ENCODE data around the gene RGS4.
"Not testable (repeated sequence)": the region's sequence is repeated elsewhere in the genome, so short reads cannot be mapped to it uniquely, and the experiment has no call there.

RGS4 gene

GRCh38 chr1:163066686-163067085, 2.5 kb upstream of the RGS4 start:
- in situ Hi-C loops (cut with MboI; ENCODE audit: low sequenced_read_pairs), result no loop called here

GRCh38 chr1:163068716-163069115, 445 bp upstream of the RGS4 start:
- in situ Hi-C loops (cut with MboI; ENCODE audit: low sequenced_read_pairs), result no loop called here

GRCh38 chr1:163069655-163070277, 605 bp downstream of the RGS4 start:
- in situ Hi-C loops (cut with MboI; ENCODE audit: low sequenced_read_pairs), result no loop called here

- in situ Hi-C loops (cut with MboI; ENCODE audit: low sequenced_read_pairs), result no loop called here
Measured at GRCh38 chr1:163071405-163072255, 2.5 kb downstream of the RGS4 start.

- in situ Hi-C loops (cut with MboI; ENCODE audit: low sequenced_read_pairs), result no loop called here
Measured at GRCh38 chr1:163072658-163073057, 3.5 kb downstream of the RGS4 start.

GRCh38 chr1:163074004-163074403, 4.8 kb downstream of the RGS4 start:
- in situ Hi-C loops (cut with MboI; ENCODE audit: low sequenced_read_pairs), result no loop called here

- in situ Hi-C loops (cut with MboI; ENCODE audit: low sequenced_read_pairs), result no loop called here
Measured at GRCh38 chr1:163074716-163075284, 5.6 kb downstream of the RGS4 start.

- in situ Hi-C loops (cut with MboI; ENCODE audit: low sequenced_read_pairs), result no loop called here
Measured at GRCh38 chr1:163076044-163076443, 6.9 kb downstream of the RGS4 start.

GRCh38 chr1:163076446-163076845, 7.3 kb downstream of the RGS4 start:
- in situ Hi-C loops (cut with MboI; ENCODE audit: low sequenced_read_pairs), result no loop called here

GRCh38 chr1:163076981-163077761, 8.0 kb downstream of the RGS4 start:
- in situ Hi-C loops (cut with MboI; ENCODE audit: low sequenced_read_pairs), result no loop called here

GRCh38 chr1:163082971-163083370, 13.8 kb downstream of the RGS4 start:
- in situ Hi-C loops (cut with MboI; ENCODE audit: low sequenced_read_pairs), result no loop called here

- in situ Hi-C loops (cut with MboI; ENCODE audit: low sequenced_read_pairs), result no loop called here
Measured at GRCh38 chr1:163083690-163084089, 14.5 kb downstream of the RGS4 start.

GRCh38 chr1:163084330-163084729, 15.2 kb downstream of the RGS4 start:
- in situ Hi-C loops (cut with MboI; ENCODE audit: low sequenced_read_pairs), result no loop called here

- in situ Hi-C loops (cut with MboI; ENCODE audit: low sequenced_read_pairs), result no loop called here
Measured at GRCh38 chr1:163085041-163085903, 16.1 kb downstream of the RGS4 start.

GRCh38 chr1:163085904-163086268, 16.7 kb downstream of the RGS4 start:
- in situ Hi-C loops (cut with MboI; ENCODE audit: low sequenced_read_pairs), result no loop called here

- in situ Hi-C loops (cut with MboI; ENCODE audit: low sequenced_read_pairs), result not testable (repeated sequence)
Measured at GRCh38 chr1:163089117-163089516, 20.0 kb downstream of the RGS4 start.

- in situ Hi-C loops (cut with MboI; ENCODE audit: low sequenced_read_pairs), result no loop called here
Measured at GRCh38 chr1:163090321-163090945, 21.3 kb downstream of the RGS4 start.

- in situ Hi-C loops (cut with MboI; ENCODE audit: low sequenced_read_pairs), result no loop called here
Measured at GRCh38 chr1:163093169-163093568, 24.0 kb downstream of the RGS4 start.

GRCh38 chr1:163093579-163093978, 24.4 kb downstream of the RGS4 start:
- in situ Hi-C loops (cut with MboI; ENCODE audit: low sequenced_read_pairs), result no loop called here

- in situ Hi-C loops (cut with MboI; ENCODE audit: low sequenced_read_pairs), result no loop called here
Measured at GRCh38 chr1:163094182-163094581, 25.0 kb downstream of the RGS4 start.

Measured in HL-60/S4 treated with retinoic acid at 250 ng/mL for 4 days and 3 days (cell line).